NT2/D1 (cell line): ENCODE measurements around the gene PKP1.

Experiments used
- DNase-seq: peaks from one replicate; pipeline ENCODE4 v3.0.0-alpha.2; 2011; ENCODE audit warnings: low read depth, low spot score
- H3K27me3 ChIP-seq: 2 replicates; pipeline ENCODE4 v1.6.0; 2011; ENCODE audit warnings: mild to moderate bottlenecking; ENCODE audit not compliant: insufficient read length, insufficient read depth
- H3K36me3 ChIP-seq: 2 replicates; pipeline ENCODE4 v1.6.1; 2011; ENCODE audit warnings: mild to moderate bottlenecking, low read length, mixed read lengths; ENCODE audit not compliant: insufficient read depth, insufficient read length
- H3K4me1 ChIP-seq: 2 replicates; pipeline ENCODE4 v1.5.1; 2011; ENCODE audit not compliant: insufficient read depth, insufficient read length
- H3K4me3 ChIP-seq: 2 replicates; pipeline ENCODE4 v1.5.1; 2011; ENCODE audit warnings: low read depth; ENCODE audit not compliant: insufficient read length
- H3K9ac ChIP-seq: 2 replicates; pipeline ENCODE4 v1.6.0; 2011; ENCODE audit warnings: low read depth; ENCODE audit not compliant: insufficient read length
- H3K9me3 ChIP-seq: 2 replicates; pipeline ENCODE4 v1.5.1; 2011; ENCODE audit warnings: mild to moderate bottlenecking, low read length; ENCODE audit not compliant: insufficient read depth
- SUZ12 ChIP-seq: IDR thresholded peaks from 2 replicates; pipeline ENCODE4 v1.6.1; 2011; ENCODE audit not compliant: insufficient read length, insufficient read depth; ENCODE audit errors: extremely low read depth
- YY1 ChIP-seq: IDR thresholded peaks from 2 replicates; pipeline ENCODE4 v1.6.1; 2011; ENCODE audit not compliant: insufficient read length, insufficient read depth
- ZNF274 ChIP-seq: IDR thresholded peaks from 2 replicates; pipeline ENCODE4 v1.6.1; 2011; ENCODE audit warnings: mild to moderate bottlenecking, low read depth, low read length

PKP1 gene

GRCh38 chr1:201370500-201370899 lies 87.2 kb downstream of the PKP1 start:
- Histone ChIP-seq H3K36me3 (peaks cover 44% of the 10 kb centered on the region), H3K4me3 (no peak overlapping the region), H3K9ac (no peak overlapping the region), H3K27me3 (no peaks in the 10 kb centered on the region), H3K4me1 (peaks cover 36% of the 10 kb centered on the region), H3K9me3 (no peaks in the 10 kb centered on the region)
- TF ChIP-seq SUZ12: no peak
- TF ChIP-seq YY1: no peak
- no peak for TF ChIP-seq ZNF274
- DNase-seq: no peak

- Histone ChIP-seq H3K9me3 (no peaks in the 10 kb centered on the region), H3K4me1 (peaks cover 42% of the 10 kb centered on the region), H3K4me3 (no peak overlapping the region), H3K9ac (no peak overlapping the region), H3K36me3 (peaks cover 39% of the 10 kb centered on the region), H3K27me3 (no peaks in the 10 kb centered on the region)
- DNase-seq: no peak
- TF ChIP-seq YY1: no peak
- TF ChIP-seq SUZ12: no peak
- TF ChIP-seq ZNF274: no peak
These were observed 88.0 kb downstream of the PKP1 start for GRCh38 chr1:201371276-201371675.

- H3K4me3 ChIP-seq: no peak overlapping the region
- peaks cover 34% of the 10 kb centered on the region for H3K36me3 ChIP-seq
- H3K9me3 ChIP-seq: no peaks in the 10 kb centered on the region
- DNase-seq: no peak
- no peaks in the 10 kb centered on the region for H3K27me3 ChIP-seq
- no peak overlapping the region for H3K9ac ChIP-seq
- H3K4me1 ChIP-seq: peaks cover 42% of the 10 kb centered on the region
- no peak for TF ChIP-seq SUZ12
- no peak for TF ChIP-seq YY1
- no peak for TF ChIP-seq ZNF274
These were observed 88.5 kb downstream of the PKP1 start for GRCh38 chr1:201371792-201372191.

- peaks cover 17% of the 10 kb centered on the region for H3K36me3 ChIP-seq
- H3K9me3 ChIP-seq: no peaks in the 10 kb centered on the region
- TF ChIP-seq SUZ12: no peak
- no peak for TF ChIP-seq ZNF274
- no peak overlapping the region for H3K4me3 ChIP-seq
- H3K9ac ChIP-seq: no peak overlapping the region
- H3K4me1 ChIP-seq: peaks cover 51% of the 10 kb centered on the region
- H3K27me3 ChIP-seq: no peaks in the 10 kb centered on the region
- no peak for DNase-seq
These were observed 91.1 kb downstream of the PKP1 start for GRCh38 chr1:201374364-201374763.

- Histone ChIP-seq H3K9ac (no peak overlapping the region), H3K4me1 (peaks cover 48% of the 10 kb centered on the region), H3K36me3 (peaks cover 14% of the 10 kb centered on the region), H3K27me3 (no peaks in the 10 kb centered on the region), H3K4me3 (no peak overlapping the region), H3K9me3 (no peaks in the 10 kb centered on the region)
- no peak for DNase-seq
- TF ChIP-seq YY1 (peak; percentile 18), ZNF274 (no peak)
These were observed 91.9 kb downstream of the PKP1 start for GRCh38 chr1:201375169-201375568.

GRCh38 chr1:201376107-201376463 lies 92.8 kb downstream of the PKP1 start:
- TF ChIP-seq YY1: no peak
- no peak for TF ChIP-seq ZNF274
- TF ChIP-seq SUZ12: no peak
- peaks cover 48% of the 10 kb centered on the region for H3K4me1 ChIP-seq
- no peaks in the 10 kb centered on the region for H3K27me3 ChIP-seq
- H3K36me3 ChIP-seq: peaks cover 8% of the 10 kb centered on the region
- peak overlapping the region; percentile 3 for H3K4me3 ChIP-seq
- DNase-seq: no peak
- H3K9ac ChIP-seq: peak overlapping the region; percentile 50
- H3K9me3 ChIP-seq: no peaks in the 10 kb centered on the region

GRCh38 chr1:201376464-201377374 lies 93.4 kb downstream of the PKP1 start:
- Histone ChIP-seq H3K36me3 (peaks cover 2% of the 10 kb centered on the region), H3K27me3 (no peaks in the 10 kb centered on the region), H3K4me3 (no peak overlapping the region), H3K9ac (peak overlapping the region; percentile 62), H3K4me1 (peaks cover 47% of the 10 kb centered on the region), H3K9me3 (no peaks in the 10 kb centered on the region)
- peak; percentile 96 for DNase-seq
- TF ChIP-seq ZNF274 (no peak), YY1 (no peak), SUZ12 (no peak)
